Neural cell (in vitro differentiated cells): Measurements from ENCODE around the gene PALM3.

ENCODE experiments used
- CTCF ChIP-seq: fragments of 450-650 bp; IDR thresholded peaks from 2 replicates; pipeline ENCODE4 v1.5.1; 2014; ENCODE audit warnings: antibody characterized with exemption, mild to moderate bottlenecking, moderate library complexity; ENCODE audit not compliant: poor library complexity, severe bottlenecking
- EP300 ChIP-seq: fragments of 450-650 bp; conservative IDR thresholded peaks from 2 replicates; pipeline ENCODE4 v1.6.1; 2014; ENCODE audit warnings: antibody characterized with exemption, mild to moderate bottlenecking, moderate library complexity; ENCODE audit not compliant: poor library complexity, severe bottlenecking
- EZH2 ChIP-seq: fragments of 200-600, 300-800 bp; shearing (Covaris generic), sonication (generic); IDR thresholded peaks from 2 replicates; pipeline ENCODE4 v1.6.1; 2014; ENCODE audit warnings: antibody characterized with exemption, low read length, borderline replicate concordance, mild to moderate bottlenecking; ENCODE audit not compliant: insufficient read depth, poor library complexity, severe bottlenecking
- MXI1 ChIP-seq: fragments of 450-650 bp; conservative IDR thresholded peaks from 2 replicates; pipeline ENCODE4 v1.6.1; 2014; ENCODE audit warnings: antibody characterized with exemption, mild to moderate bottlenecking; ENCODE audit not compliant: poor library complexity, severe bottlenecking
- POLR2AphosphoS5 ChIP-seq: IDR thresholded peaks from 2 replicates; pipeline ENCODE4 v1.6.1; 2012
- RAD21 ChIP-seq: fragments of 450-650 bp; conservative IDR thresholded peaks from 2 replicates; pipeline ENCODE4 v1.6.1; 2014; ENCODE audit warnings: antibody characterized with exemption, mild to moderate bottlenecking, moderate library complexity
- REST ChIP-seq: IDR thresholded peaks from 2 replicates; pipeline ENCODE4 v1.6.1; 2012; ENCODE audit warnings: borderline replicate concordance
- TAF1 ChIP-seq: IDR thresholded peaks from 2 replicates; pipeline ENCODE4 v1.6.1; 2012; ENCODE audit warnings: low read depth

- no peak for TF ChIP-seq CTCF
- TF ChIP-seq RAD21 = no peak
- no peak for TF ChIP-seq EZH2
- TF ChIP-seq TAF1 = no peak
- TF ChIP-seq REST = no peak
- no peak for TF ChIP-seq POLR2AphosphoS5
- TF ChIP-seq EP300 = no peak
- TF ChIP-seq MXI1 = no peak
Measured at GRCh38 chr19:14102102-14102696, 40.3 kb upstream of the PALM3 start.
